C1 segment of cervical spinal cord (tissue), 14 donors: ENCODE data around the gene SCN10A.

ENCODE experiments used
- DNase-seq, 14 donors: peaks; one replicate each; lab custom pipeline; 2025; lab: John Stamatoyannopoulos, UW

Gene SCN10A

GRCh38 chr3:38773528-38773927 lies 42.5 kb downstream of the SCN10A start:
- DNase-seq = no peak

GRCh38 chr3:38763569-38763968 lies 52.4 kb downstream of the SCN10A start:
- DNase-seq = no peak

GRCh38 chr3:38758557-38758956 lies 57.5 kb downstream of the SCN10A start:
- no peak for DNase-seq

GRCh38 chr3:38757721-38758120 lies 58.3 kb downstream of the SCN10A start:
- DNase-seq = no peak

GRCh38 chr3:38756892-38757291 lies 59.1 kb downstream of the SCN10A start:
- DNase-seq = no peak

GRCh38 chr3:38755130-38755529 lies 60.9 kb downstream of the SCN10A start:
- DNase-seq = no peak

GRCh38 chr3:38746641-38747040 lies 69.4 kb downstream of the SCN10A start:
- no peak for DNase-seq

- DNase-seq = no peak
These were observed 73.0 kb downstream of the SCN10A start for GRCh38 chr3:38743043-38743442.

GRCh38 chr3:38742550-38742949 lies 73.5 kb downstream of the SCN10A start:
- no peak for DNase-seq

GRCh38 chr3:38740537-38740936 lies 75.5 kb downstream of the SCN10A start:
- DNase-seq = no peak

- DNase-seq = no peak
These were observed 76.1 kb downstream of the SCN10A start for GRCh38 chr3:38739931-38740330.

- no peak for DNase-seq
These were observed 76.7 kb downstream of the SCN10A start for GRCh38 chr3:38739396-38739689.

GRCh38 chr3:38738630-38739395 lies 77.2 kb downstream of the SCN10A start:
- DNase-seq = no peak

GRCh38 chr3:38731522-38731921 lies 84.5 kb downstream of the SCN10A start:
- no peak for DNase-seq

- DNase-seq = no peak
These were observed 85.7 kb downstream of the SCN10A start for GRCh38 chr3:38730281-38730680.

- no peak for DNase-seq
These were observed 88.0 kb downstream of the SCN10A start for GRCh38 chr3:38728008-38728407.

- no peak for DNase-seq
These were observed 89.3 kb downstream of the SCN10A start for GRCh38 chr3:38726751-38727150.

GRCh38 chr3:38725726-38726419 lies 90.1 kb downstream of the SCN10A start:
- no peak for DNase-seq

- no peak for DNase-seq
These were observed 91.7 kb downstream of the SCN10A start for GRCh38 chr3:38724392-38724736.

GRCh38 chr3:38723569-38724391 lies 92.2 kb downstream of the SCN10A start:
- DNase-seq = no peak

- DNase-seq = no peak
These were observed 93.0 kb downstream of the SCN10A start for GRCh38 chr3:38722781-38723568.

- no peak for DNase-seq
These were observed 94.7 kb downstream of the SCN10A start for GRCh38 chr3:38721207-38721772.
